Measurements from ENCODE around the gene LDLRAD4.

DNA sequence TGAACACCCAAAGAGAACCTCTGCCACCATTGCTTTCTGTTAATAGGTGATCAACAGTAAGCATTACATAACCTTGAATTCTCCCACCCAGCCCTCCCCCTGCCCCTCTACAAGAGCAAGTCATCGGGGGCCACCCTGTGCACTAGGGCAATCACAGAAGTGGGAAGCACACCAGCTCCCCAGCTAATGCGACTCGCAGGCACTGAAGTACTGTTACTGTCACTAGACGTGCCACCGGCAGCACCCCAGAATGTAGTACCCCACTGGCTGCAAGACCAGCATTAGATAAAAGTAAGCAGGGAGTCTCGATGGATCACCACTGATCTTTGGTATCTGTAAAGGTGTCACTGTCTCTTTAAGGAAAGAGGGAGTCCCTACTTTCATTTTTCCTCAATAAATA is 340.2 kb downstream of the LDLRAD4 start:
- TF ChIP-seq, protein P1, sequence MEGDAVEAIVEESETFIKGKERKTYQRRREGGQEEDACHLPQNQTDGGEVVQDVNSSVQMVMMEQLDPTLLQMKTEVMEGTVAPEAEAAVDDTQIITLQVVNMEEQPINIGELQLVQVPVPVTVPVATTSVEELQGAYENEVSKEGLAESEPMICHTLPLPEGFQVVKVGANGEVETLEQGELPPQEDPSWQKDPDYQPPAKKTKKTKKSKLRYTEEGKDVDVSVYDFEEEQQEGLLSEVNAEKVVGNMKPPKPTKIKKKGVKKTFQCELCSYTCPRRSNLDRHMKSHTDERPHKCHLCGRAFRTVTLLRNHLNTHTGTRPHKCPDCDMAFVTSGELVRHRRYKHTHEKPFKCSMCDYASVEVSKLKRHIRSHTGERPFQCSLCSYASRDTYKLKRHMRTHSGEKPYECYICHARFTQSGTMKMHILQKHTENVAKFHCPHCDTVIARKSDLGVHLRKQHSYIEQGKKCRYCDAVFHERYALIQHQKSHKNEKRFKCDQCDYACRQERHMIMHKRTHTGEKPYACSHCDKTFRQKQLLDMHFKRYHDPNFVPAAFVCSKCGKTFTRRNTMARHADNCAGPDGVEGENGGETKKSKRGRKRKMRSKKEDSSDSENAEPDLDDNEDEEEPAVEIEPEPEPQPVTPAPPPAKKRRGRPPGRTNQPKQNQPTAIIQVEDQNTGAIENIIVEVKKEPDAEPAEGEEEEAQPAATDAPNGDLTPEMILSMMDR (IDR thresholded peaks at IDR 0.05): no peak
- TF ChIP-seq EP300 (IDR thresholded peaks at IDR 0.05): no peak
- no peak for TF ChIP-seq POLR2A (IDR thresholded peaks at IDR 0.05)
- no peak for TF ChIP-seq POLR2AphosphoS5 (IDR thresholded peaks at IDR 0.05)

Measured in upper lobe of left lung (tissue), 4 donors.